ENCODE data around the gene CNST.
"Not testable (repeated sequence)": the region's sequence is repeated elsewhere in the genome, so short reads cannot be mapped to it uniquely, and the experiment has no call there.

CNST gene

GRCh38 chr1:246558041-246558440 is 8.2 kb upstream of the CNST start:
- no peak for DNase-seq (ENCODE audit: low read depth, low spot score)
- H3K36me3 ChIP-seq (ENCODE audit: insufficient read depth, insufficient read length, low read length), result peaks cover 69% of the 10 kb centered on the region

DNA sequence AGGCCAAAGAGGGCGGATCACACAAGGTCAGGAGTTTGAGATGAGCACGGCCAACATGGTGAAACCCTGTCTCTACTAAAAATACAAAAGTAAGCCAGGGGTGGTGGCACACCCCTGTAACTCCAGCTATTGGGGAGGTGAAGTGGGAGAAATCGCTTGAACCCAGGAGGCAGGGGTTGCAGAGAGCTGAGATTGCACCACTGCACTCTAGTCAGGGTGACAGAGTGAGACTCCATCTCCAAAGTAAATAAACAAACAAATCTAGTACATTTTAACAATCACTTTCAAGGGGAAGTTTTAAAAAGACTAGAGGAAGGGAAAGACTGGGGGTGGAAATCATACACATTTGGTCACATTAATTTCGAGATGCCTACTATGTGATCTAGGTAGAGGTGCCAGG is 6.9 kb upstream of the CNST start:
- no peak for DNase-seq (ENCODE audit: low read depth, low spot score)
- no peak for TF ChIP-seq ZNF274 (IDR thresholded peaks at IDR 0.05; ENCODE audit: low read depth, low read length)
- TF ChIP-seq YY1 (IDR thresholded peaks at IDR 0.05; ENCODE audit: insufficient read depth, insufficient read length), result no peak
- no peak for TF ChIP-seq SUZ12 (IDR thresholded peaks at IDR 0.05; ENCODE audit: extremely low read depth, insufficient read depth, insufficient read length)

More at GRCh38 chr1:246558041-246558440, 8.2 kb upstream of the CNST start:
- Histone ChIP-seq H3K27me3 (ENCODE audit: insufficient read depth, insufficient read length) (no peaks in the 10 kb centered on the region), H3K9me3 (ENCODE audit: insufficient read depth, low read length) (no peaks in the 10 kb centered on the region), H3K9ac (ENCODE audit: insufficient read length, low read depth) (no peak overlapping the region), H3K4me3 (ENCODE audit: insufficient read length, low read depth) (no peak overlapping the region), H3K4me1 (ENCODE audit: insufficient read depth, insufficient read length) (no peaks in the 10 kb centered on the region)
- TF ChIP-seq YY1 (IDR thresholded peaks at IDR 0.05; ENCODE audit: insufficient read depth, insufficient read length) (no peak), ZNF274 (IDR thresholded peaks at IDR 0.05; ENCODE audit: low read depth, low read length) (no peak), SUZ12 (IDR thresholded peaks at IDR 0.05; ENCODE audit: extremely low read depth, insufficient read depth, insufficient read length) (no peak)

DNA sequence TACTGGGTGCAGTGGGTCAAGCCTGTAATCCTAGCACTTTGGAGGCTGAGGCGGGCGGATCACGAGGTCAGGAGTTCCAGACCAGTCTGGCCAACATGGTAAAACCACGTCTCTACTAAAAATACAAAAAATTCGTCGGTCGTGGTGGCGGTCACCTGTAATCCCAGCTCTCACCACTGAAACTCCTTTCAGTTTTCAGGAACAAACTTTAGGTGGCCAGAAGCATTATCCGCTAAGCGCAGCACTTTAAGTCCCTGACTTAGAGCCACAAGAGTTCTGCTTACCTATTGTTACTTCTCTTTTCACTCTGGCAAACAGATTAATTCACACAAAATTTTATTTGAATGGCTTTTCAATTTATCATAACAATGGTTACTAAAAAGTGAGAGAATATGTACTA is 5.4 kb upstream of the CNST start:
- not testable (repeated sequence) for DNase-seq (ENCODE audit: low read depth, low spot score); H3K27me3 ChIP-seq (ENCODE audit: insufficient read depth, insufficient read length); H3K4me1 ChIP-seq (ENCODE audit: insufficient read depth, insufficient read length); H3K9me3 ChIP-seq (ENCODE audit: insufficient read depth, low read length); H3K9ac ChIP-seq (ENCODE audit: insufficient read length, low read depth); H3K4me3 ChIP-seq (ENCODE audit: insufficient read length, low read depth)
- peaks cover 67% of the 10 kb centered on the region for H3K36me3 ChIP-seq (ENCODE audit: insufficient read depth, insufficient read length, low read length)

More for the DNA sequence above, 6.9 kb upstream of the CNST start:
- Histone ChIP-seq H3K9me3 (ENCODE audit: insufficient read depth, low read length) (no peaks in the 10 kb centered on the region), H3K4me3 (ENCODE audit: insufficient read length, low read depth) (no peak overlapping the region), H3K27me3 (ENCODE audit: insufficient read depth, insufficient read length) (no peaks in the 10 kb centered on the region), H3K4me1 (ENCODE audit: insufficient read depth, insufficient read length) (no peaks in the 10 kb centered on the region), H3K9ac (ENCODE audit: insufficient read length, low read depth) (no peak overlapping the region), H3K36me3 (ENCODE audit: insufficient read depth, insufficient read length, low read length) (peaks cover 69% of the 10 kb centered on the region)

DNA sequence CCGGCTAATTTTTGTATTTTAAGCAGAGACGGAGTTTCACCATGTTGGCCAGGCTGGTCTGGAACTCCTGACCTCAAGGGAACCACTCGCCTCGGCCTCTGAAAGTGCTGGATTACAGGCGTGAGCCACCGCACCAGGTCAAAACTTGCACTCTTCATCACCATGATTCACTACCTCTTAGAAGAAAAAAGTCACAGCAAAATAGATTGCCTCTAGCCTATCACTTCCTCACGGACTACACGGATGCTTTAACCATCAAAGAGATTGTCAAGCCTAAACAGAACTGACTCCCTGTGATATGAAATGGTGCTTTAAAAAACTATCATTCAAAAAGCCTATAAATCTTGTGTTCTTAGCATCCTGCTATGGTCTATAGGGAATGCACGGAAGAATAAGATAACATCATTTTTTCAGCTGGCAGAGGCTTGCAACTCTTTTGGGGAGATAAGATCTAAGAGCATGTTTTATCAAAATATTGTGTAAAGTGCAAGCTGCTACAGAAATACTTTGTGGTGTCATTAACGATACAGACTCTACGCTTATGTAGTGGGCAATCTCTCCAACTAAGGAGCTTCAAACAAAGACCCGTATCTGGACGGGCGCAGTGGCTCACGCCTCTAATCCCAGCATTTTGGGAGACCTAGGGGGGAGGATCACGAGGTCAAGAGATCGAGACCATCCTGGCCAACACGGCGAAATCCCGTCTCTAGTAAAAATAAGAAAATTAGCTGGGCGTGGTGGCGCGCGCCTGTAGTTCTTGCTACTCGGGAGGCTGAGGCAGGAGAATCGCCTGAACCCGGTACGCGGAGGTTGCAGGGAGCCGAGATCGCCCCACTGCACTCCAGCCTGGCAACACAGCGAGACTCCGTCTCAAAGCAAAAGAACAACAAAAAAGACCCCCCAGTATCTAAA is 1.2 kb upstream of the CNST start:
- Histone ChIP-seq H3K4me1 (ENCODE audit: insufficient read depth, insufficient read length) (no peaks in the 10 kb centered on the region), H3K9ac (ENCODE audit: insufficient read length, low read depth) (peak overlapping the region; percentile 87), H3K27me3 (ENCODE audit: insufficient read depth, insufficient read length) (no peaks in the 10 kb centered on the region), H3K36me3 (ENCODE audit: insufficient read depth, insufficient read length, low read length) (peaks cover 33% of the 10 kb centered on the region), H3K4me3 (ENCODE audit: insufficient read length, low read depth) (peak overlapping the region; percentile 68), H3K9me3 (ENCODE audit: insufficient read depth, low read length) (no peaks in the 10 kb centered on the region)
- TF ChIP-seq ZNF274 (IDR thresholded peaks at IDR 0.05; ENCODE audit: low read depth, low read length) (no peak), YY1 (IDR thresholded peaks at IDR 0.05; ENCODE audit: insufficient read depth, insufficient read length) (no peak), SUZ12 (IDR thresholded peaks at IDR 0.05; ENCODE audit: extremely low read depth, insufficient read depth, insufficient read length) (no peak)
- no peak for DNase-seq (ENCODE audit: low read depth, low spot score)

DNA sequence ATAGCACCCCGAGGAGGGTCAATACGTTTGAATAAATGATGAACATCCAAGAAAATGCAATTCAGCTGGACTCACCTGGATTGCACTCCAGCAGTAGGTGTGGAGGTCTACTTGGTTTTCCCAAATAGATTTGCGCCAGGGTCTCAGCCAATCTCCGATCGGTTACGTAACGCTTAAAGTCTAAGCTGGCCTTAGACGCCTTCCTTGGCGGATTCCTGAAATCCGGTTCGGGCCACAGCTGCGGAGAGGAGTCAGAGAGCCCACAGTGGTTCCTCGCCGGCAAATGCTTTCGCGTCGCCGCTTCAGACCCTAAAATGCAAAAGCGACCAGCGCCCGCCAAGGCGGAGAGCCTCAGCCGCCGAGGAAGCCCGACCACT is 517 bp upstream of the CNST start:
- H3K4me3 ChIP-seq (ENCODE audit: insufficient read length, low read depth), result peak overlapping the region; percentile 68
- no peaks in the 10 kb centered on the region for H3K27me3 ChIP-seq (ENCODE audit: insufficient read depth, insufficient read length)
- peaks cover 30% of the 10 kb centered on the region for H3K36me3 ChIP-seq (ENCODE audit: insufficient read depth, insufficient read length, low read length)
- H3K9me3 ChIP-seq (ENCODE audit: insufficient read depth, low read length), result no peaks in the 10 kb centered on the region
- no peak for TF ChIP-seq SUZ12 (IDR thresholded peaks at IDR 0.05; ENCODE audit: extremely low read depth, insufficient read depth, insufficient read length)
- TF ChIP-seq YY1 (IDR thresholded peaks at IDR 0.05; ENCODE audit: insufficient read depth, insufficient read length), result no peak
- no peak for TF ChIP-seq ZNF274 (IDR thresholded peaks at IDR 0.05; ENCODE audit: low read depth, low read length)
- H3K9ac ChIP-seq (ENCODE audit: insufficient read length, low read depth), result peak overlapping the region; percentile 87
- H3K4me1 ChIP-seq (ENCODE audit: insufficient read depth, insufficient read length), result no peaks in the 10 kb centered on the region
- DNase-seq (ENCODE audit: low read depth, low spot score), result no peak

- TF ChIP-seq ZNF274 (IDR thresholded peaks at IDR 0.05; ENCODE audit: low read depth, low read length), result no peak
- TF ChIP-seq SUZ12 (IDR thresholded peaks at IDR 0.05; ENCODE audit: extremely low read depth, insufficient read depth, insufficient read length), result no peak
- TF ChIP-seq YY1 (IDR thresholded peaks at IDR 0.05; ENCODE audit: insufficient read depth, insufficient read length), result no peak
- Histone ChIP-seq H3K9me3 (ENCODE audit: insufficient read depth, low read length) (no peaks in the 10 kb centered on the region), H3K4me3 (ENCODE audit: insufficient read length, low read depth) (peak overlapping the region; percentile 68), H3K4me1 (ENCODE audit: insufficient read depth, insufficient read length) (no peaks in the 10 kb centered on the region), H3K36me3 (ENCODE audit: insufficient read depth, insufficient read length, low read length) (peaks cover 32% of the 10 kb centered on the region), H3K9ac (ENCODE audit: insufficient read length, low read depth) (peak overlapping the region; percentile 87), H3K27me3 (ENCODE audit: insufficient read depth, insufficient read length) (no peaks in the 10 kb centered on the region)
- no peak for DNase-seq (ENCODE audit: low read depth, low spot score)
Measured at GRCh38 chr1:246566813-246567645, 773 bp downstream of the CNST start.

- Histone ChIP-seq H3K9ac (ENCODE audit: insufficient read length, low read depth) (peak overlapping the region; percentile 87), H3K9me3 (ENCODE audit: insufficient read depth, low read length) (no peaks in the 10 kb centered on the region), H3K4me1 (ENCODE audit: insufficient read depth, insufficient read length) (no peaks in the 10 kb centered on the region), H3K36me3 (ENCODE audit: insufficient read depth, insufficient read length, low read length) (peaks cover 27% of the 10 kb centered on the region), H3K4me3 (ENCODE audit: insufficient read length, low read depth) (peak overlapping the region; percentile 68), H3K27me3 (ENCODE audit: insufficient read depth, insufficient read length) (no peaks in the 10 kb centered on the region)
- no peak for DNase-seq (ENCODE audit: low read depth, low spot score)
- TF ChIP-seq SUZ12 (IDR thresholded peaks at IDR 0.05; ENCODE audit: extremely low read depth, insufficient read depth, insufficient read length), result no peak
- no peak for TF ChIP-seq YY1 (IDR thresholded peaks at IDR 0.05; ENCODE audit: insufficient read depth, insufficient read length)
- no peak for TF ChIP-seq ZNF274 (IDR thresholded peaks at IDR 0.05; ENCODE audit: low read depth, low read length)
Measured at GRCh38 chr1:246567646-246568235, 1.5 kb downstream of the CNST start.

All from NT2/D1 (cell line).